GM12878 (cell line): ENCODE data around the gene UBR3. TPM values are rescaled to one million over a fixed set of nuclear protein-coding genes. Genes with fewer than 3 reads are reported as not detected.

Source experiments
- ATAC-seq: fragments of 200-7000 bp; cut with Tn5 transposase; 3 replicates; pipeline ENCODE4 v1.9.1; 2020; ENCODE audit warnings: mild to moderate bottlenecking, moderate library complexity
- BruUV-seq: library from RNA; stranded (reverse); fragments of 400-500 nt; replicated peaks from 2 replicates; lab custom pipeline; 2021; lab: Mats Ljungman, UMichigan
- CTCF ChIA-PET: fragments of 300-600 bp; sonication (Branson Sonifier 250); formaldehyde crosslinking; extraction: SDS; loops from one replicate; lab custom pipeline; 2021; ENCODE audit warnings: inconsistent platforms; lab: Yijun Ruan, JAX
- POLR2A ChIA-PET: fragments of 350-600 bp; formaldehyde crosslinking; extraction: SDS; loops from one replicate; lab custom pipeline; 2021; ENCODE audit warnings: inconsistent platforms; lab: Charles Lee
- RAD21 ChIA-PET: fragments of 300-600 bp; sonication (Branson Sonifier 250); formaldehyde crosslinking; loops from one replicate; lab custom pipeline; 2023; ENCODE audit warnings: antibody characterized with exemption; ENCODE audit not compliant: unreplicated experiment; lab: Charles Lee
- SMC1A ChIA-PET: fragments of 300-600 bp; sonication (Branson Sonifier 250); formaldehyde crosslinking; loops from one replicate; lab custom pipeline; 2023; ENCODE audit not compliant: unreplicated experiment, uncharacterized antibody; lab: Charles Lee
- DNase-seq: peaks from one replicate; pipeline ENCODE4 v3.0.0-alpha.2; 2011; ENCODE audit warnings: low read depth, low spot score
- FAIRE-seq: peaks from 3 replicates; lab custom pipeline; 2011; peaks lifted over from hg19 to GRCh38; lab: Jason Lieb, UNC
- H2AFZ ChIP-seq: 2 replicates; pipeline ENCODE4 v1.6.0; 2011; ENCODE audit warnings: low read depth, low read length, control low read depth; ENCODE audit not compliant: control insufficient read depth
- H3K27ac ChIP-seq: 2 replicates; pipeline ENCODE4 v1.5.1; 2011; ENCODE audit warnings: control low read depth; ENCODE audit not compliant: control insufficient read depth, insufficient read depth
- H3K27me3 ChIP-seq, 2 experiments: replicated peaks in 1 of 2; 2 replicates each; pipeline versions ENCODE4 v1.6.0 to v1.6.1; 2011; ENCODE audit warnings: low read length in 1 of 2; ENCODE audit not compliant: control insufficient read depth in 2 of 2, insufficient read depth in 2 of 2
- H3K36me3 ChIP-seq, 2 experiments: 2 replicates each; pipeline ENCODE4 v1.5.1; 2011; ENCODE audit warnings: low read length in 1 of 2; ENCODE audit not compliant: control insufficient read depth in 2 of 2, insufficient read depth in 2 of 2
- H3K4me1 ChIP-seq: 2 replicates; pipeline ENCODE4 v1.6.1; 2011; ENCODE audit warnings: mild to moderate bottlenecking, low read length, moderate library complexity, mixed read lengths; ENCODE audit not compliant: control insufficient read depth, insufficient read depth
- H3K4me2 ChIP-seq: 2 replicates; pipeline ENCODE4 v1.6.0; 2011; ENCODE audit warnings: control low read depth; ENCODE audit not compliant: control insufficient read depth, insufficient read depth
- H3K4me3 ChIP-seq: fragments of 200-600 bp; sonication (generic); 2 replicates; pipeline ENCODE4 v1.5.1; 2016
- H3K79me2 ChIP-seq: 2 replicates; pipeline ENCODE4 v1.6.0; 2011; ENCODE audit warnings: low read length; ENCODE audit not compliant: control insufficient read depth, insufficient read depth
- H3K9ac ChIP-seq: 2 replicates; pipeline ENCODE4 v1.8.0; 2011; ENCODE audit warnings: low read length, control low read depth, mixed read lengths; ENCODE audit not compliant: control insufficient read depth, insufficient read depth
- H3K9me3 ChIP-seq: replicated peaks from 3 replicates; pipeline ENCODE4 v1.5.1; 2011; ENCODE audit warnings: mild to moderate bottlenecking, low read length; ENCODE audit not compliant: control insufficient read depth, insufficient read depth
- H4K20me1 ChIP-seq: 2 replicates; pipeline ENCODE4 v1.6.0; 2011; ENCODE audit not compliant: control insufficient read depth, insufficient read depth
- BMI1 ChIP-seq: fragments of 450-650 bp; IDR thresholded peaks from 2 replicates; pipeline ENCODE4 v1.6.1; 2016; ENCODE audit warnings: mild to moderate bottlenecking, moderate library complexity, borderline replicate concordance
- E2F8 ChIP-seq: fragments of 450-650 bp; IDR thresholded peaks from 2 replicates; pipeline ENCODE4 v1.6.1; 2018; ENCODE audit warnings: mild to moderate bottlenecking, low read depth, moderate library complexity; ENCODE audit not compliant: partially characterized antibody
- EGR1 ChIP-seq, 2 experiments: IDR thresholded peaks; 1 replicate in 1 of 2; 2 replicates in 1 of 2; pipeline ENCODE4 v1.6.1; 2011 to 2012; ENCODE audit warnings: low read depth in 2 of 2, low read length in 2 of 2, borderline replicate concordance in 1 of 2, mild to moderate bottlenecking in 1 of 2, moderate library complexity in 1 of 2
- FOXK2 ChIP-seq: fragments of 450-650 bp; IDR thresholded peaks from 2 replicates; pipeline ENCODE4 v1.6.1; 2017; ENCODE audit warnings: mild to moderate bottlenecking, moderate library complexity
- MEF2B ChIP-seq: fragments of 450-650 bp; IDR thresholded peaks from 2 replicates; pipeline ENCODE4 v1.6.1; 2018; ENCODE audit warnings: mild to moderate bottlenecking, moderate library complexity; ENCODE audit not compliant: partially characterized antibody, poor library complexity, severe bottlenecking
- NR2C1 ChIP-seq: fragments of 450-650 bp; IDR thresholded peaks from 2 replicates; pipeline ENCODE4 v1.6.1; 2017; ENCODE audit warnings: antibody characterized with exemption, mild to moderate bottlenecking, moderate library complexity
- NRF1 ChIP-seq: conservative IDR thresholded peaks from 2 replicates; pipeline ENCODE4 v1.6.1; 2011; ENCODE audit warnings: mild to moderate bottlenecking, low read depth, low read length, improper control_type of control experiment
- PBX3 ChIP-seq: IDR thresholded peaks from 2 replicates; pipeline ENCODE4 v1.6.1; 2011; ENCODE audit warnings: mild to moderate bottlenecking, low read depth, low read length, moderate library complexity; ENCODE audit not compliant: insufficient replicate concordance
- POU2F2 ChIP-seq: IDR thresholded peaks from 3 replicates; pipeline ENCODE4 v1.6.1; 2011; ENCODE audit warnings: low read depth, mild to moderate bottlenecking, low read length, borderline replicate concordance
- RELA ChIP-seq: fragments of 450-650 bp; IDR thresholded peaks from 2 replicates; pipeline ENCODE4 v1.8.0; 2014; ENCODE audit warnings: borderline replicate concordance; ENCODE audit not compliant: partially characterized antibody
- REST ChIP-seq: IDR thresholded peaks from 2 replicates; pipeline ENCODE4 v1.6.1; 2012; ENCODE audit warnings: mild to moderate bottlenecking, low read depth, low read length
- SP1 ChIP-seq: IDR thresholded peaks from one replicate; pipeline ENCODE4 v1.6.1; 2011; ENCODE audit warnings: low read depth, low read length
- TARDBP ChIP-seq: IDR thresholded peaks from 2 replicates; pipeline ENCODE4 v1.6.1; 2016; ENCODE audit warnings: borderline replicate concordance
- USF2 ChIP-seq: IDR thresholded peaks from 2 replicates; pipeline ENCODE4 v1.6.1; 2011; ENCODE audit warnings: low read depth, low read length, improper control_type of control experiment, borderline replicate concordance
- ZNF274 ChIP-seq: IDR thresholded peaks from one replicate; pipeline ENCODE4 v1.8.0; 2011; ENCODE audit not compliant: insufficient read length, insufficient read depth
- ZZZ3 ChIP-seq: IDR thresholded peaks from 2 replicates; pipeline ENCODE4 v1.6.1; 2011; ENCODE audit warnings: low read depth; ENCODE audit not compliant: control insufficient read depth, insufficient read length
- WGBS: methylation state at CpG from one replicate; pipeline ENCODE4 v1.1.6; 2016; ENCODE audit warnings: low lambda C conversion rate; ENCODE audit not compliant: insufficient replicate concordance, insufficient coverage; ENCODE audit errors: missing lambda C conversion rate; 5-methylcytosine and 5-hydroxymethylcytosine counted together
- in situ Hi-C: fragments of 300-500 bp; cut with MboI; formaldehyde crosslinking; loops from 9 replicates; pipeline ENCODE4 v1.14.3; 2018; ENCODE audit warnings: mixed read lengths
- intact Hi-C: fragments of 100-400 bp; cut with micrococcal nuclease; formaldehyde crosslinking; loops from one replicate; pipeline ENCODE4 v1.14.2; 2022; ENCODE audit not compliant: unreplicated experiment
- polyA plus RNA-seq, 11 experiments: library from polyadenylated mRNA; depleted of rRNA in 4 of 11; unstranded in 6 of 11; stranded (reverse) in 5 of 11; fragments of >200 nt; fragmentation: Nextera tagmentation in 4 of 11; fragmentation: Illumina TruSeq in 1 of 11; extraction: Ambion mirVana in 4 of 11; extraction: Trizol in 1 of 11; gene quantifications; 1 replicate in 1 of 11; 2 replicates in 10 of 11; pipeline versions ENCODE4 v1.2.1 to v1.2.3, GENCODE V29; 2011 to 2016; ENCODE audit warnings: inconsistent platforms in 2 of 11, missing spikeins in 2 of 11, low read depth in 1 of 11
- total RNA-seq, 4 experiments: library from RNA; depleted of rRNA in 3 of 4; stranded (reverse); fragments of >200 nt in 3 of 4; fragmentation: Illumina TruSeq in 1 of 4; extraction: Trizol in 1 of 4; gene quantifications; 2 replicates each; pipeline versions ENCODE4 v1.2.1 to v1.2.3, GENCODE V29; 2013 to 2021

UBR3 gene
- total and polyA plus RNA-seq, 10 of the 15 experiments (the other 5 are each of a cell fraction or from before 2014, with no cell fraction given): 3.8 to 22.9 (median 11.2) TPM

GRCh38 chr2:169892951-169893350 is 65.7 kb downstream of the UBR3 start:
- POLR2A ChIA-PET: no interaction called here
- 45% methylated on average over 1 of the region's 1 CpG for WGBS
- Histone ChIP-seq H3K36me3 (peaks cover 0 to 4% of the 10 kb centered on the region in 2 experiments; a peak in 3 of 4 replicates), H3K4me2 (no peak overlapping the region), H4K20me1 (no peaks in the 10 kb centered on the region), H3K79me2 (no peaks in the 10 kb centered on the region), H3K27me3 (no peaks in the 10 kb centered on the region), H3K4me3 (no peak overlapping the region), H3K27ac (no peak overlapping the region), H3K4me1 (no peaks in the 10 kb centered on the region), H3K9me3 (no peaks in the 10 kb centered on the region), H3K9ac (no peak overlapping the region), H2AFZ (no peak overlapping the region)
- DNase-seq: no peak
- RAD21 ChIA-PET: no interaction called here
- BruUV-seq: no TSS peak
- ATAC-seq: no peak
- CTCF ChIA-PET: interaction anchor here (0.5 to 2.2 kb wide), 3 partner anchors 17 to 45 kb away, joined by 3 to 7 read pairs (median 3); no protein-coding TSS in a partner anchor
- SMC1A ChIA-PET: interaction anchor here (1.2 to 1.4 kb wide), 2 partner anchors 64 to 65 kb away, joined by 3 read pairs; no protein-coding TSS in a partner anchor
- FAIRE-seq: no peak
- intact Hi-C loops: no loop called here
- in situ Hi-C loops: no loop called here
- TF ChIP-seq NRF1 (no peak), FOXK2 (no peak), SP1 (no peak), REST (no peak), USF2 (no peak), POU2F2 (no peak), ZNF274 (no peak), ZZZ3 (no peak), NR2C1 (no peak), RELA (no peak), E2F8 (no peak), PBX3 (no peak), TARDBP (no peak), BMI1 (no peak), MEF2B (no peak), EGR1 (IDR thresholded peaks at IDR 0.05; ENCODE audit: borderline replicate concordance in 1 of 2, low read depth in 2 of 2, low read length in 2 of 2) (no peak)
